Endothelial cell of umbilical vein (primary cell): ENCODE measurements around the gene MYBBP1A. TPM values are rescaled to one million over a fixed set of nuclear protein-coding genes. Genes with fewer than 3 reads are reported as not detected.
A peak's percentile ranks its signal among the peaks of the same experiment; 100 is the strongest.

ENCODE experiments used
- BruUV-seq: library from RNA; stranded (reverse); fragments of 400-500 nt; replicated peaks from 2 replicates; lab custom pipeline; 2021; lab: Mats Ljungman, UMichigan
- CTCF ChIA-PET: fragments of 300-600, 350-600 bp; sonication (Branson Sonifier 250); formaldehyde crosslinking; loops from one replicate; lab custom pipeline; 2021; ENCODE audit warnings: antibody characterized with exemption, inconsistent platforms; lab: Charles Lee
- POLR2A ChIA-PET: fragments of 300-600, 350-600 bp; sonication (Branson Sonifier 250); formaldehyde crosslinking; loops from one replicate; lab custom pipeline; 2021; ENCODE audit warnings: antibody characterized with exemption, inconsistent platforms; lab: Charles Lee
- DNase-seq: peaks from one replicate; pipeline ENCODE4 v3.0.0-alpha.2; 2011; ENCODE audit warnings: low read depth, low spot score
- FAIRE-seq: peaks from 2 replicates; lab custom pipeline; 2011; peaks lifted over from hg19 to GRCh38; lab: Jason Lieb, UNC
- H2AFZ ChIP-seq: 2 replicates; pipeline ENCODE4 v1.6.0; 2012; ENCODE audit warnings: low read depth, low read length, control low read depth, inconsistent platforms
- H3K27ac ChIP-seq: 2 replicates; pipeline ENCODE4 v1.5.1; 2011; ENCODE audit warnings: low read depth, mild to moderate bottlenecking, control low read depth, low read length, moderate library complexity; ENCODE audit not compliant: insufficient read depth
- H3K27me3 ChIP-seq, 2 experiments: 2 replicates each; pipeline versions ENCODE4 v1.6.0 to v1.6.1; 2011; ENCODE audit warnings: low read length in 2 of 2, mixed read lengths in 1 of 2; ENCODE audit not compliant: control insufficient read depth in 2 of 2, insufficient read depth in 2 of 2
- H3K36me3 ChIP-seq, 2 experiments: 2 replicates in 1 of 2; 3 replicates in 1 of 2; pipeline ENCODE4 v1.5.1; 2011; ENCODE audit warnings: low read length in 2 of 2, mild to moderate bottlenecking in 1 of 2, moderate library complexity in 1 of 2; ENCODE audit not compliant: control insufficient read depth in 2 of 2, insufficient read depth in 2 of 2; ENCODE audit errors: extremely low read depth in 1 of 2
- H3K4me1 ChIP-seq: 3 replicates; pipeline ENCODE4 v1.5.1; 2011; ENCODE audit warnings: mild to moderate bottlenecking, low read length; ENCODE audit not compliant: control insufficient read depth, insufficient read depth; ENCODE audit errors: extremely low read depth
- H3K4me2 ChIP-seq: 2 replicates; pipeline ENCODE4 v1.6.1; 2011; ENCODE audit warnings: low read length, control low read depth, mixed read lengths; ENCODE audit not compliant: insufficient read depth
- H3K4me3 ChIP-seq, 3 experiments: fragments of 200-600 bp in 1 of 3; sonication (generic), shearing (Covaris generic) in 1 of 3; replicated peaks in 1 of 3; 2 replicates each; pipeline ENCODE4 v1.5.1; 2011 to 2016; ENCODE audit warnings: control low read depth in 3 of 3, low read length in 3 of 3, mild to moderate bottlenecking in 2 of 3, inconsistent platforms in 1 of 3, low read depth in 1 of 3, moderate library complexity in 1 of 3; ENCODE audit not compliant: insufficient read depth in 1 of 3
- H3K79me2 ChIP-seq: 2 replicates; pipeline ENCODE4 v1.6.0; 2012; ENCODE audit warnings: low read length, inconsistent platforms; ENCODE audit not compliant: control insufficient read depth, insufficient read depth
- H3K9ac ChIP-seq: replicated peaks from 2 replicates; pipeline ENCODE3; 2011; ENCODE audit warnings: low read length, control low read depth; ENCODE audit not compliant: insufficient read depth; ENCODE audit errors: extremely low read depth
- H3K9me1 ChIP-seq: replicated peaks from 3 replicates; pipeline ENCODE4 v1.6.0; 2011; ENCODE audit warnings: mild to moderate bottlenecking, low read length; ENCODE audit not compliant: control insufficient read depth, insufficient read depth; ENCODE audit errors: extremely low read depth
- H3K9me3 ChIP-seq: replicated peaks from 2 replicates; pipeline ENCODE4 v1.5.1; 2012; ENCODE audit warnings: low read length, inconsistent platforms; ENCODE audit not compliant: control insufficient read depth, insufficient read depth
- H4K20me1 ChIP-seq: replicated peaks from 2 replicates; pipeline ENCODE3; 2011; ENCODE audit warnings: mild to moderate bottlenecking, low read length; ENCODE audit not compliant: control insufficient read depth, insufficient read depth; ENCODE audit errors: extremely low read depth
- CTCF ChIP-seq, 2 donors: IDR thresholded peaks; 1 replicate in 1 of 2; 2 replicates in 1 of 2; pipeline ENCODE4 v1.5.1; 2011; ENCODE audit warnings: low read length in 2 of 2, mild to moderate bottlenecking in 2 of 2, moderate library complexity in 2 of 2, control low read depth in 1 of 2, inconsistent platforms in 1 of 2, low read depth in 1 of 2; ENCODE audit not compliant: insufficient read depth in 1 of 2; ENCODE audit errors: extremely low read depth in 1 of 2
- EZH2 ChIP-seq: IDR thresholded peaks from 2 replicates; pipeline ENCODE4 v1.6.1; 2012; ENCODE audit warnings: borderline replicate concordance, low read depth, mild to moderate bottlenecking, moderate library complexity, low read length, inconsistent platforms; ENCODE audit not compliant: severe bottlenecking
- FOS ChIP-seq: IDR thresholded peaks from 2 replicates; pipeline ENCODE4 v1.6.1; 2011; ENCODE audit warnings: mild to moderate bottlenecking, low read length, moderate library complexity, borderline replicate concordance; ENCODE audit not compliant: insufficient read depth
- GATA2 ChIP-seq: IDR thresholded peaks from 2 replicates; pipeline ENCODE4 v1.7.0; 2011; ENCODE audit warnings: low read depth, mild to moderate bottlenecking, moderate library complexity, mixed read lengths, low read length; ENCODE audit not compliant: insufficient read length, insufficient read depth
- JUN ChIP-seq: IDR thresholded peaks from 2 replicates; pipeline ENCODE4 v1.6.1; 2011; ENCODE audit warnings: borderline replicate concordance, low read depth; ENCODE audit not compliant: insufficient read length, insufficient read depth
- MYC ChIP-seq: IDR thresholded peaks from one replicate; pipeline ENCODE4 v1.6.1; 2011; ENCODE audit warnings: mild to moderate bottlenecking, low read depth, low read length
- POLR2A ChIP-seq: IDR thresholded peaks from 2 replicates; pipeline ENCODE4 v1.6.1; 2012; ENCODE audit warnings: low read depth, mild to moderate bottlenecking, control low read depth, low read length
- POLR2AphosphoS5 ChIP-seq: IDR thresholded peaks from 2 replicates; pipeline ENCODE4 v1.6.1; 2012; ENCODE audit warnings: low read depth, mild to moderate bottlenecking, control low read depth, low read length, moderate library complexity; ENCODE audit not compliant: insufficient read depth
- dilution Hi-C: fragments of 300-500 bp; cut with MboI; formaldehyde crosslinking; loops from one replicate; pipeline ENCODE4 v1.15.0; 2019; ENCODE audit warnings: low sequenced_read_pairs; ENCODE audit not compliant: extremely low pct_ligation_motif_present
- intact Hi-C: fragments of 100-400 bp; cut with micrococcal nuclease; formaldehyde crosslinking; loops from one replicate; pipeline ENCODE4 v1.10.0; 2022
- polyA plus RNA-seq, 4 experiments: library from polyadenylated mRNA; depleted of rRNA in 3 of 4; stranded (reverse) in 3 of 4; unstranded in 1 of 4; fragments of >200 nt; gene quantifications; 2 replicates each; pipeline versions ENCODE4 v1.2.1 to v1.2.3, GENCODE V29; 2011 to 2012; ENCODE audit warnings: missing spikeins in 1 of 4
- total RNA-seq: library from RNA; stranded (reverse); gene quantifications from 2 replicates; pipeline ENCODE4 v1.2.3, GENCODE V29; 2021
- TF ChIP-seq, protein P1 (sequence below): IDR thresholded peaks from 2 replicates; pipeline ENCODE4 v1.6.1; 2011; ENCODE audit not compliant: insufficient read depth, insufficient read length

MYBBP1A gene
- total and polyA plus RNA-seq, 2 donors (not counting 3 experiments of a cell fraction or from before 2014, with no cell fraction given) = 26.8 to 79.2 TPM

DNA sequence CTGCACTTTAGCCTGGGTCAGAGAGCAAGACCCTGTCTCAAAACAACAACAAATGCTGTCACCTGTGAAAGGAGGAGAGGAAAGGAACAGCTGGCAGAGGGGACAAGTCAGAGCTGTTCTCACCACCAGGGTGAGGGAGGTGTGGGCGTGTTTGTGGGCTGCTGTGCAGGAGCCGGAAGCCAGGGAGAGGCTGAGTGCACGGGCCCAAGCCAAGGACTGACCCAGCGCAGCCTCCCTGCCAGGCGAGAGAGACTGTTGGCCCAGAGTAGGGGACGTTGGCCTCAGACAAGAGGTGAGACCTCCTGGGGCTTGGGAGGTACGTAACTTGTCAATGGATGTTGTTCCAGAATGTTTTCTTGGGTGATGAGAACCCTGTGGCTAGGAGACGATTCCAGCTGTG is 45.8 kb downstream of the MYBBP1A start:
- Histone ChIP-seq H3K79me2 (peaks cover 8% of the 10 kb centered on the region), H3K4me1 (peaks cover 25% of the 10 kb centered on the region), H3K27me3 (no peaks in the 10 kb centered on the region), H3K9ac (no peak overlapping the region), H3K4me3 (no peak overlapping the region), H2AFZ (no peak overlapping the region), H3K36me3 (peaks cover 0 to 19% of the 10 kb centered on the region in 2 experiments), H3K27ac (no peak overlapping the region), H3K9me3 (no peaks in the 10 kb centered on the region), H4K20me1 (no peaks in the 10 kb centered on the region), H3K9me1 (no peaks in the 10 kb centered on the region), H3K4me2 (no peak overlapping the region)
- dilution Hi-C loops = no loop called here
- peak; percentile 47 for FAIRE-seq
- intact Hi-C loops = no loop called here
- no peak for TF ChIP-seq EZH2
- no peak for TF ChIP-seq POLR2AphosphoS5
- no peak for TF ChIP-seq GATA2
- no peak for TF ChIP-seq POLR2A
- TF ChIP-seq JUN = no peak
- TF ChIP-seq MYC = no peak
- TF ChIP-seq CTCF (IDR thresholded peaks at IDR 0.05; ENCODE audit: extremely low read depth in 1 of 2, insufficient read depth in 1 of 2, low read depth in 1 of 2, low read length in 2 of 2) = no peak
- TF ChIP-seq, protein P1, sequence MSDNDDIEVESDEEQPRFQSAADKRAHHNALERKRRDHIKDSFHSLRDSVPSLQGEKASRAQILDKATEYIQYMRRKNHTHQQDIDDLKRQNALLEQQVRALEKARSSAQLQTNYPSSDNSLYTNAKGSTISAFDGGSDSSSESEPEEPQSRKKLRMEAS = no peak
- no peak for TF ChIP-seq FOS
- ChIA-PET POLR2A (no interaction called here), CTCF (interaction anchor here (1.3 kb wide), 1 partner anchor 13 kb away, joined by 4 read pairs; no protein-coding TSS in a partner anchor)
- DNase-seq = no peak
- BruUV-seq = no TSS peak
